SHP77 treated with DMSO at 0.1 percent for 48 hours (cell line): Measurements from ENCODE around the gene ACTG2.

Experiments
- DNase-seq: peaks from one replicate; lab custom pipeline; 2025; lab: John Stamatoyannopoulos, UW

The ACTG2 gene

DNA sequence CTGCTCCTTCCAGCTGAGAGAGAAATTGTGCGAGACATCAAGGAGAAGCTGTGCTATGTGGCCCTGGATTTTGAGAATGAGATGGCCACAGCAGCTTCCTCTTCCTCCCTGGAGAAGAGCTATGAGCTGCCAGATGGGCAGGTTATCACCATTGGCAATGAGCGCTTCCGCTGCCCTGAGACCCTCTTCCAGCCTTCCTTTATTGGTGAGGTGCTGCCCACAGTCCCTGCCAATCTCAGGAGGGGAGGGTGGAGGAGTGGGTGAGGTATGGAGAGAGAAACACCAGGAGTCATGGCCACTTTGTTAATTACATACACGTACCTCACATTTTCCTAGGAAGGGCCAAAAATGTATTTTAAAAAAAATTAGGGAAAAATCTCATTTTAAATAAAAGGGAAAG is 21.9 kb downstream of the ACTG2 start:
- DNase-seq = no peak

DNA sequence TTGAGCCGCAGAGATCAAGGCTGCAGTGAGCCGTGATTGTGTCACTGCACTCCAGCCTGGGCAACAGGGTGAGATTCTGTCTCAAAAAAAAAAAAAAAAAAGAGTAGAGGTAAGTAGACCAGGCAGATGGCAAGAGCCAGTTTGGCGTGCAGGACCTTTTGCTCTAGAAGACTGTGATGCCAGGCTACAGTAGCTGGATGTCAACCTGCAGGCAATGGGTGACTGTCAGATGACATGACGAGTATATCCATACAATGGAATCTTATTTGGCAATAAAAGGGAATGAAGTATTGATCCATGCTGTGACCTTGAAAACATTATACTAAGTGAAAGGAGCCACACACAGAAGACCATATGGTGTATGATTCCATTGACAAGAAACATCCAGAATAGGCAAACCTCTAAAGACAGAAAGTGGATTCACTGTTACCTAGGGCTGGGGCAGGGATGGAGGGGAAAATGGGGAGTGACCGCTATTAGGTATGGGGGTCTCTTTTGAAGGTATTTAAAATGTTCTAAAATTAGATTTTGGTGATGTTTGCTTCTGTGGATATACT is 22.7 kb downstream of the ACTG2 start:
- DNase-seq = no peak

DNA sequence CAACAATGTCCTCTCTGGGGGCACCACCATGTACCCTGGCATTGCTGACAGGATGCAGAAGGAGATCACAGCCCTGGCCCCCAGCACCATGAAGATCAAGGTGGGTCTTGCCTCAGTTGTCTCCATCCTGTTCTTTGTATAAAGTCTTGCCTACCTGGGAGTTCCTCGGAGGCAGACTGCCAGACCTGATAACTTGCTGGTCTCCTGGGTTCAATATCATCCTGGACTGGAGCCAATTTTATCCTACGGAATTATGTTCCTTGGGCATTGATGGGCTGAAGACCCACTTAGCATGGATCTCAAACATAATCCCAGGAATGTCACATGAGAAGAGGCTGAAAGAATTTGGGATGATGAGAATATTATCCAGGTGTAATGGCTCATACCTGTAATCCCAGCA is 23.9 kb downstream of the ACTG2 start:
- DNase-seq = no peak

- no peak for DNase-seq
Measured at GRCh38 chr2:73917296-73917695, 24.5 kb downstream of the ACTG2 start.

DNA sequence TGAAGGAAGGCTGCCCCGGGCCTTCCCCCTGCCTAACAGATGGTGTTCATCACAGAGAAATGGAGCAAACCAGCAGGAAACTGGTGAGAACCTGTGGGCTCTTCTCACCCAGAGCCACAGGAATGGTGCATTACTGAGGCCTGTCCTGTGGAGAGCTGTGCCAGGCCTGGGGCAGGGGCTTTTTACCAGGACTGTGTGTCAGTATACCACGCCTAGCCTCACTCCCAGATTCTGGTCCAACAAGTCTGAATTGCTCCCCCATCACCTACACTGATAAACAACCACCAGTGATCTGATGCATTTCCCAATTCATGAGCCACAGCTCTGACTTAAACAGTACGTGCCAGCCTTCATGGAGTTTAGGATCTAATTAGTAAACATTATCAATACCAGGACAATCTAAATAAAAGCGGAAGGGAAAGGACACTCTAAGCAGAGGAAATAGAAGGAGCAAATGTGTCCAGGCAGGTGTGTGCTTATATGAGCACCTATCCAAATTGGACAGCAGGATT is 24.9 kb downstream of the ACTG2 start:
- no peak for DNase-seq

- no peak for DNase-seq
Measured at GRCh38 chr2:73918856-73919255, 26.0 kb downstream of the ACTG2 start.

DNA sequence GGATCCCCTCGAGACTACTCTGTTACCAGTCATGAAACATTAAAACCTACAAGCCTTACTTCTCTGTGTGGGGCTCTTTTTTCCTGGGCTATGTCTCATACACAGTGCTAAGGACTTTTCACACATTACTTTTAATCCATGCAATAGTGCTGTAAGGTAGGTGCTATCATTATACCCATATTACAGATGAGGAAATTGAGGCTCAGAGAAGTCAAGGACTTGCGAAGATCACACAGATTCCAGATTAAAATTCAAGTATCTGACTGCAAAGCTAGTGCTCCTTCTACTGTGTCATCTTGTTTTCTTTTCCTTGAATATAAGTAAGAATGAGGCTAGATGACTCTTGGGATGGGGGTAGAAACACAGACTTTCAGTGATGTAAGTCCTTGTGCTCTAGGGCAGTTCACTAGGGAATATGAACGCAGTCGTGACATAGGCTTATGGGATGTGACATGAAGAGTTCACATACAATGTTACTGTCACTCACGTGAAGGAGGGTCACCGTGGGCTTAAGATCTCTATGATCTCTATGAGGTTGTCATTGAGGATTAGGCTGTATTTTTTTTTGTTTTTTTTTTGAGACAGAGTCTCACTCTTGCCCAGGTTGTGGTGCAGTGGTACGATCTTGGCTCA is 26.9 kb downstream of the ACTG2 start:
- no peak for DNase-seq

- peak; percentile 19 for DNase-seq
Measured at GRCh38 chr2:73920577-73921545, 28.1 kb downstream of the ACTG2 start.

- DNase-seq = no peak
Measured at GRCh38 chr2:73921581-73921980, 28.8 kb downstream of the ACTG2 start.

DNA sequence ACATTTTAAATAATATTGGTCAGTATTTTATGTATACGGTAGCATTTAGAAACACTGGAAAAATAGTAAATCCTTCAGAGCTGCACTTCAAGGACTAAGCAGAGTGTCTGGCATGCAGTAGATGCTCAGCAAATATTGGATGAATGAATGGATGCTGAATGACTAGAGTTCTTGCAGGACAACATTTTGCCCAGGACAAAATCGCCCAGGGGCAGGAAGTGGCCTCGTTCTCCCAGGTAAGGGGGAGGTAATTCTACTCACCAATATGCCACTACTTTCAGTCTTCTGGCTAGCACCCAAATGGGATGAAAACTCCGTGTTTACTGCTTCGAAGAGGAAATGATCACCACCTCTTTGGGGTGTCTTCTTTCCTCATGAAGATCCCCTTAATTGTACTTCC is 29.9 kb downstream of the ACTG2 start:
- no peak for DNase-seq

GRCh38 chr2:73925033-73925704 is 32.4 kb downstream of the ACTG2 start:
- no peak for DNase-seq

DNA sequence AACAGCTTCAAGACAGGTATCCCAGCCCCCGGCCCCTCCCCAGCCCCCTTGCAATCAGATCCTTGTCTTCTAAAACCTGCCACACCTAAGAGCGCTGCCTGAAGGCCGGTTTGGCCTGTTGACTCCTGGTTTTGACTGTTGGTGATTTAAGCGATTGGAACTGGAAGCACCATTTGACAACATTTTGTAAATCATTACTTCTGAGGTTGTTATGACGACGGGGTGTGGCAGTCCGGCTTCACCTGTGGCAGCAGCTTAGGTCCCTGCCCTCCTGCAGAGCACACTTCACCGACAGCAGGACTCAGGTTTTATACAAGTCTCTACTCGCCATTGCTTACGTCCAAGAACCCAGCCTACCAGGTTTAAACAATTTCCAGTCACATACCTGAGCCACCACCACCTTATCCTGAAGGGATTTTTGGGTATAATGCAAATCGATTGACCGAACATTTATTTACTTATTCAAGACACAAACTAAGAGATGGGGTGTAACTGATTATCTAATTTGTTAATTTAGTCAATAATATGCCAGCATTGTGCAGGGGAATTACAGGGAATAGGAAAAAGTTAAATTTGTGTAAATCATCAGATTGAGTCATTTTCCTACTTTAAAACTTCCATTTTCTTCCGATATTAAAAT is 33.2 kb downstream of the ACTG2 start:
- DNase-seq = no peak

DNA sequence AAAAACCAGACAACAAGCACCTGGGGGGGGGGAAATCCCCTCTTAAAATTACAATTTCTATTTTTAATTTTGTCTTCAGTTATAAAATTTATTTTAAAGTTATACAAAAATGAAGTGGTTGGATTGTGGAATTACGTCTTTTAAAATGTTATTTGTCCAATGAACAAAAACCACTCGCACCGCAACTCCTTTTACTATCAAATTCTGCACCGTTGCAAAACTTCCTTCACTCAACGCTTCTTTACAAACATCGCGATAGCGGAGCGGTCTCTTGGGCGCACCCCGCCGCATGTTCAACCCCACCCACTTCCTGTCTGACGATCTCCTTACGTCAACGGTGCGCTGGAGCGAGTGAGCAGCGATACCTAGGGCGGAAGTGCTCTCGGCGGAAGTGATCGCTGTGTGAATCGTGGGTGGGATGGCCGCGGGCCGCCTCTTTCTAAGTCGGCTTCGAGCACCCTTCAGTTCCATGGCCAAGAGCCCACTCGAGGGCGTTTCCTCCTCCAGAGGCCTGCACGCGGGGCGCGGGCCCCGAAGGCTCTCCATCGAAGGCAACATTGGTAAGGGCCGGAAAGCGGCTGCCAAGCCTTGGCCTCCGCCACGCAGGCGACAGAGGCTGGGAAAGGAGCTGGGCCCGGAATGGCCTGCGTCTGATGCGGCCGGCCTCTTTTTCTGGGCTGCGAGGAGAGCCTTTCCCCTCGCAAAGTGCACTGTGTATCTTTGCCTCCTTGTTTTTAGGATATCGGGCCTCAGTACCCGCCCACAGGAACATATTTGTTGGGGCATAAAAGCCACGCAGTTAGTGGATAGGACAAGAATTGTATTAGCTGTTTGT is 33.9 kb downstream of the ACTG2 start, which contains the start of gene DGUOK:
Gene DGUOK, plus strand, starts transcription at position 388 of the 835 bp plus-strand sequence. Its CDS starts 31 bp downstream, at position 419.
- DNase-seq = peak; percentile 89

DNA sequence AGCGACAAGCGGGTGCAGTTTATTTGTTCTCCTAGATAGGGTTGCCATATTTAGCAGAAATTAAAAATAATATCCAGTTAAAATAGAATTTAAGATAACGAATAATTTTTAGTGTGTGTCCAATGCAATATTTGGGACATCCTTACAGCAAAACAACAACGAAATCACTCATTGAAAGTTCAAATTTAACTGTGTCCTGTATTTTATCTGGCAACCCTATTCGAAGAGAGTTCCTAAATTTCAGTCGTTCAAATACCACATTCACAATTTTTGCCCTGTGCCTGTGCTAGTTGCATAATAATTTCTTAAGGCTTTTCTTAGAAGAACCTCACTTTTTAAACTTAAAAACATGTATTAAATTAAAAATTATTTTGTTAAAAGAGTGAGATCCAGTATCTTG is 34.5 kb downstream of the ACTG2 start:
- no peak for DNase-seq

GRCh38 chr2:73928963-73929347 is 36.1 kb downstream of the ACTG2 start:
- DNase-seq = no peak

DNA sequence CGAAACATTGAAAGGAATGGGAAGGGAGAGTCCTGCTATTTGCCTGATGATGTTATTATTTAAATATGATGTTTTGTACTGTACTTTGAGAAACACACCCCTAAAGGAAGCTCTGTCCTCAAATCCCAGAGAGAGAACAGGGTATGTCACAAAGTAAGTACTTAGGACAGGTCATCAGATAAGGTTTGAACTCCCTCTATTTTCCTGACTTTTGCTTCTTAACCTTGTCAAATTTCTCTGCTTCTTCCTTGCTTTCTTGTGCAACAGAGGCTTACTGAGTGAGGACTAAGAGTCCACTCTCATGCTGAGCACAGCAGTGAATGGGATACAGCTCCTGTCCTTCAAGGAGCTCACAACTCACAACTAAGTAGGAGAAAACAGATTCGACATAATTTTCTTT is 37.6 kb downstream of the ACTG2 start:
- DNase-seq = no peak

- DNase-seq = no peak
Measured at GRCh38 chr2:73931531-73932500, 39.0 kb downstream of the ACTG2 start.

GRCh38 chr2:73933194-73933593 is 40.4 kb downstream of the ACTG2 start:
- DNase-seq = no peak

DNA sequence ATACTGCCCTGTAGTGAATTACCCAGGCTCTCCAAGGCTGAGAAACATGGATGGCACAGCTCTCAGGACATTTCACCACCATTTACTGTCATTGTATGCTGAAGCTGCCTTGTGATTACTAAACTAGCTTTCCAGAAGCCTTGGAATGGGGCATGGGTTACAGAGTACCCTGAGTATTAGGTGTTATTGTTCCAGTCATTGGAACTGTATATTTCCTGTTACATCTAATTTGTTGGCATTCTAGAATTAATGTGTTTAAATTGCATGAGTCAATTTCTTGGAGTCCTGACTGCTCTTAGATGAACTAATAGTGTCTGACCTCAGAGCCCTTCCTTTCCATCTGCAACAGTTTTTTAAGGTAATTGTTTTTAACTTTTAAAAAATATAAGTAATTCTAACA is 42.8 kb downstream of the ACTG2 start:
- DNase-seq = no peak
